SH-SY5Y (cell line): ENCODE data around the gene CD274.

Source experiments
- GATA2 ChIP-seq: IDR thresholded peaks from 2 replicates; pipeline ENCODE4 v1.6.1; 2011; ENCODE audit warnings: mild to moderate bottlenecking, low read depth, low read length
- GATA3 ChIP-seq: IDR thresholded peaks from 2 replicates; pipeline ENCODE4 v1.6.1; 2011; ENCODE audit warnings: low read depth, mild to moderate bottlenecking, low read length, moderate library complexity

Gene CD274

DNA sequence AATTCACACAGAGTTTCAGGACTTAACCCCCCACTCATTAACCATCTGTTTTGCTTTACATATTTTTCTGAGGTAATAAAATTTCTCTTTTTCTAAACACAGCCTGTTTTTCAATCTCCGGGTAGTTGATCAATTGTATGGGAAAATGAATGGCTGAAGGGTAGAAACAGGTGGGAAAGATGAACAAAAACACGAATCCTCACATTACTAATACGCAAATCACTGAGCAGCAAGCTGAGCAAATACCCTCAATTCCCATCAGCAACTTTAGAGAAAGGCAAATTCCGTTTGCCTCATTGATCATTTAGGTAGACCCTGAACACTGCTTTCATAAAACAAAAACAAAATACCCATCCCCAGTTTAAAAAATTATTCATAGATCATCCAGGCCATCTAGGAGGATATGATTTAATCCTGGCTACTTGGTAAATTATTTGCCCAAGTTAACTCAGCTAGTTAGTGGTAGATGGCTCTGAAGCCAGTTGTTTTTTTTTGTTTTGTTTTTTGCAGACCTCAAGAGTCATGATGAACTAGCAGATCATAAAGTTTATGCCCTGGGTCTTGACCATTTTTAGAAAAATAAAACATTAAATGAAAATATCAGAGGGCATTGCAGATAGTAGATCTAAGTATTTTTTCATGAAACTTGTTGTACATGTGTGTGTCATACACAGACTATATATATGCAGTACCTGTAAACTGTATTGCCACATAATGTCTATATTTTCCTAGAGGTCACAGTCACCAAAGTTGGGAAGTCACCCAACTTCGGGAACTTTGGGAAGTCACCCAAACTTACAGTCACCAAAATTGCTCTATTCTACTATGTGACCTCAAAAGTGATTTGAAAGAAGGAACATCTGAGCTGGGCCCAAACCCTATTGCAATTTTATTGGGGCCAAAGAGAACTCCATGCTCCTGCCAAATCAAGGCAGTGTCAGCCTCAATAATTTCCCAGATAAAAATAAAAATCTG is 1.6 kb upstream of the CD274 start:
- no peak for TF ChIP-seq GATA2
- no peak for TF ChIP-seq GATA3

DNA sequence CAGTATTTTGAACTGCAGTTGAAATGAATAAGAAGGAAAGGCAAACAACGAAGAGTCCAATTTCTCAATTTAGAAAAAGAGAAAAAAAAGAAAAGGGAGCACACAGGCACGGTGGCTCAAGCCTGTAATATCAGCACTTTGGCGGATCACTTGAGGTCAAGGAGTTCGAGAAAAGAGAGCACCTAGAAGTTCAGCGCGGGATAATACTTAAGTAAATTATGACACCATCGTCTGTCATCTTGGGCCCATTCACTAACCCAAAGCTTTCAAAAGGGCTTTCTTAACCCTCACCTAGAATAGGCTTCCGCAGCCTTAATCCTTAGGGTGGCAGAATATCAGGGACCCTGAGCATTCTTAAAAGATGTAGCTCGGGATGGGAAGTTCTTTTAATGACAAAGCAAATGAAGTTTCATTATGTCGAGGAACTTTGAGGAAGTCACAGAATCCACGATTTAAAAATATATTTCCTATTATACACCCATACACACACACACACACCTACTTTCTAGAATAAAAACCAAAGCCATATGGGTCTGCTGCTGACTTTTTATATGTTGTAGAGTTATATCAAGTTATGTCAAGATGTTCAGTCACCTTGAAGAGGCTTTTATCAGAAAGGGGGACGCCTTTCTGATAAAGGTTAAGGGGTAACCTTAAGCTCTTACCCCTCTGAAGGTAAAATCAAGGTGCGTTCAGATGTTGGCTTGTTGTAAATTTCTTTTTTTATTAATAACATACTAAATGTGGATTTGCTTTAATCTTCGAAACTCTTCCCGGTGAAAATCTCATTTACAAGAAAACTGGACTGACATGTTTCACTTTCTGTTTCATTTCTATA is 602 bp upstream of the CD274 start:
- TF ChIP-seq GATA3 (no peak), GATA2 (no peak)

- TF ChIP-seq GATA2 (no peak), GATA3 (no peak)
Measured at GRCh38 chr9:5452286-5452609, 1.9 kb downstream of the CD274 start.

GRCh38 chr9:5453004-5453403 is 2.7 kb downstream of the CD274 start:
- TF ChIP-seq GATA3 (no peak), GATA2 (no peak)

GRCh38 chr9:5453673-5454072 is 3.3 kb downstream of the CD274 start:
- TF ChIP-seq GATA3: no peak
- TF ChIP-seq GATA2: no peak

- TF ChIP-seq GATA3: no peak
- TF ChIP-seq GATA2: no peak
Measured at GRCh38 chr9:5455181-5455580, 4.8 kb downstream of the CD274 start.

- TF ChIP-seq GATA2: no peak
- TF ChIP-seq GATA3: no peak
Measured at GRCh38 chr9:5459289-5459829, 9.0 kb downstream of the CD274 start.

- TF ChIP-seq GATA2 (no peak), GATA3 (no peak)
Measured at GRCh38 chr9:5460157-5460556, 9.8 kb downstream of the CD274 start.

DNA sequence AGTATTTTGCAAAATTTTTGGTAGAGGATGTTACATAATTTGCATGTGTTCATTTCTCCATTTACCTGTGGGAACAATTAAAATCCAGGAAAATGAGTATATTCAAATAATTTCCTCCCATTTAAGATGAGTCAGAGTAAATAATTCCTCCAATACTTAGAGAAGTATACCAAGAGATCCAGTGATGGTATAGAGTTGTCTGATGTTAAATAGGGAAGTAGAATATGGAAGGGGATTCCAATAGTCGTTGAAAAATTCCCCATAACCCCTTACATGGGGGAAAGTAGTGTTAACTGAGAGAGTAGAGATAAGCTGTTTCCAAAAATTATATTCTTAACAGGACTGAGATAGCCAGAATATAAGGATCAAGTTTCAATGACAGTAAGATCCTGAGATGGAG is 15.7 kb downstream of the CD274 start:
- no peak for TF ChIP-seq GATA2
- TF ChIP-seq GATA3: no peak

DNA sequence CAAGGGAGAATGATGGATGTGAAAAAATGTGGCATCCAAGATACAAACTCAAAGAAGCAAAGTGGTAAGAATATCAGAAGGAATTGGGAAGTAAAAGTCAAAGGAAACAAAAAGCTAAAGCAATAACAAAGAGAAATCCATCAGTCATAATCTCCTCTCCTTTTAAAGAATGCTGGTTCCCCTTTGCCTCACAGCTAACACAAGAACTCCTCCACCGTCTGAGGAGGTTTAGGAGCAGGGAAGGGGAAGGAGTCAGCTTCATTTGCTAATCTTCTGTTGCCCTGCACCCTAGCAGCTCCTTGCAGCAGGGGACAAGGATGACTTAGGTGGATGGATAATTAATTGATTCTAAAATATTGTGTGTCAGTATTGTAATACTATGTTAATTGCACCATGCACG is 16.4 kb downstream of the CD274 start:
- TF ChIP-seq GATA2: no peak
- TF ChIP-seq GATA3: no peak

DNA sequence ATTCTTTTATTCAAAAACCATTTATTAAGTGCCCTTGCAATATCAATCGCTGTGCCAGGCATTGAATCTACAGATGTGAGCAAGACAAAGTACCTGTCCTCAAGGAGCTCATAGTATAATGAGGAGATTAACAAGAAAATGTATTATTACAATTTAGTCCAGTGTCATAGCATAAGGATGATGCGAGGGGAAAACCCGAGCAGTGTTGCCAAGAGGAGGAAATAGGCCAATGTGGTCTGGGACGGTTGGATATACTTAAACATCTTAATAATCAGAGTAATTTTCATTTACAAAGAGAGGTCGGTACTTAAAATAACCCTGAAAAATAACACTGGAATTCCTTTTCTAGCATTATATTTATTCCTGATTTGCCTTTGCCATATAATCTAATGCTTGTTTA is 18.5 kb downstream of the CD274 start:
- TF ChIP-seq GATA2: no peak
- TF ChIP-seq GATA3: no peak

DNA sequence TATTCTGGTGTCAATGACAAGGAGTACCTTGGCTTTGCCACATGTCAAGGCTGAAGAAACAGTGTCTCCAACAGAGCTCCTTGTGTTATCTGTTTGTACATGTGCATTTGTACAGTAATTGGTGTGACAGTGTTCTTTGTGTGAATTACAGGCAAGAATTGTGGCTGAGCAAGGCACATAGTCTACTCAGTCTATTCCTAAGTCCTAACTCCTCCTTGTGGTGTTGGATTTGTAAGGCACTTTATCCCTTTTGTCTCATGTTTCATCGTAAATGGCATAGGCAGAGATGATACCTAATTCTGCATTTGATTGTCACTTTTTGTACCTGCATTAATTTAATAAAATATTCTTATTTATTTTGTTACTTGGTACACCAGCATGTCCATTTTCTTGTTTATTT is 19.8 kb downstream of the CD274 start:
- no peak for TF ChIP-seq GATA2
- TF ChIP-seq GATA3: no peak

DNA sequence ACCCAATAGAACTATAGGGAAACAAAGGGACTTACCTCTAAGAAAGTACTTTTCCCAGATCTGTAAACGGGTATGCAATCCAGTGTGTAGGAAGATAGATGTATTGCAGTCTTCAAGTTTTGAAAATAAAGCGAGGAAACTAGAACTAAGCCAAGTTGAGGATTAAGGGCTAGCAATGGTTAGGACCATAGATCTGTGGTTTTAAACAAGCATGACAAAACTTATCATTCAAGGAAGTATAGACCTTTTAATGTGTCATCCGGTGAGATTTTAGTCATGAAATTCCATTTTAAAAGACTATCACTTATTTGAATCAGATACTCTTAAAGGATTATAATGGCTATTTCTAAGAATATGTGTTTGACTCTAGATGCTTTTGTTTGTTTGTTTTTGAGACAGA is 20.5 kb downstream of the CD274 start:
- TF ChIP-seq GATA3 (no peak), GATA2 (no peak)

DNA sequence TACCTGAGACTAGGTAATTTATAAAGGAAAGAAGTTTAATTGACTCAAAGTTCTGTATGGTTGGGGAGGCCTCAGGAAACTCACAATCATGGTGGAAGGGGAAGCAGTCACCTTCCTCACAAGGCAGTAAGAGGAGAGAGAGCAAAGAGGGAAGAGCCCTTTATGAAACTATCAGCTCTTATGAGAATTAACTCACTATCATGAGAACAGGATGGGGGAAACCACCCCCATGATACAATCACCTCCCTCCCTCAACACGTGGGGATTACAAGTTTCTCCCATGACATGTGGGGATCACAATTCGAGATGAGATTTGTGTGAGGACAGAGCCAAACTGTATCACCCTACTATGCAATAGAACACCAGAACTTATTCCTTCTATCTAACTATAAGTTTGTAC is 27.9 kb downstream of the CD274 start:
- TF ChIP-seq GATA2: no peak
- TF ChIP-seq GATA3: no peak

DNA sequence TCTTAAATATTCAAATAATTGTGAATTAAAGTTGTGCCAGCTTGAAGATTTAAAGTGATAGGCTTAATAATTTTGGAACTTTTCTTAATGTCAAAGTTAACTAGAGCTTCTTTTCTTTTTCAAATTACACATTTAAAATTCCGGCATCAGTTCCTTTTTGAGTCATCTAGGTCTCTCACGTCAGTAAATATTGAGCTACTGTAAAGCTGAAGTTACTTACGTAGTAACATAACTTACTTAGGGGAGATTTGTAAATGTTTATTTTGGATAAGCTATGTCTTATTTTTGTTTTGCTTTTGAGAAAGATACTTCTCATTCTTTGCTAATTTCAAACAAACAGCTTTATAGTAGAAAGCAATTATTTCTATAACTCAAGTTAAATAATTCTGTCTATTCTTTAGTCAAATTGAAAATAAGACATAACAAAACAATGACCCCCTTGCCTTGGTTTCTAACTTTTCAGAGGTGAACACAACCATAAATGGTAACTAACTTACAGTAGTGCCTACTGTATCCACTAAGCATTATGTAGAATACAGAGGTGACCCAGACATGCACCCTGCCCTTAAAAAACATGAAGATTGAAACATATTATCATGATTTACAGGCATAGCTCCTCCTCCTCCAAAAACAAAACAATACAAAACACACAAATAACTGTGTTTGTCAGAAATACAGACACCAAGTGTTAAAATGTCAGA is 29.8 kb downstream of the CD274 start:
- no peak for TF ChIP-seq GATA2
- TF ChIP-seq GATA3: no peak
